Testis (tissue), 3 donors: ENCODE data around the gene SST. TPM values are rescaled to one million over a fixed set of nuclear protein-coding genes. Genes with fewer than 3 reads are reported as not detected.

Experiments used
- DNase-seq: peaks from one replicate; pipeline ENCODE4 v3.0.0-alpha.2; 2019
- H3K27ac ChIP-seq, 2 donors: fragments of 200-600 bp; sonication (generic); one replicate each; pipeline ENCODE4 v1.5.1; 2019
- H3K27me3 ChIP-seq: fragments of 200-600 bp; sonication (generic); one replicate; pipeline ENCODE4 v1.5.1; 2019
- H3K36me3 ChIP-seq: fragments of 200-600 bp; sonication (generic); one replicate; pipeline ENCODE4 v1.5.1; 2017; ENCODE audit warnings: low read depth; ENCODE audit errors: missing control alignments
- H3K4me1 ChIP-seq: fragments of 200-600 bp; sonication (generic); one replicate; pipeline ENCODE4 v1.5.1; 2019
- H3K4me3 ChIP-seq, 2 donors: fragments of 200-600 bp; sonication (generic); one replicate each; pipeline ENCODE4 v1.5.1; 2017 to 2019
- H3K9me3 ChIP-seq: fragments of 200-600 bp; sonication (generic); one replicate; pipeline ENCODE4 v1.5.1; 2017
- CTCF ChIP-seq, 3 experiments: fragments of 450-650 bp in 2 of 3; fragments of 200-600 bp in 1 of 3; sonication (generic) in 1 of 3; IDR thresholded peaks; one replicate each; pipeline ENCODE4 v1.5.1; 2016 to 2019; ENCODE audit warnings: antibody characterized with exemption in 3 of 3, mild to moderate bottlenecking in 2 of 3, moderate library complexity in 1 of 3
- POLR2A ChIP-seq: fragments of 450-650 bp; IDR thresholded peaks from one replicate; pipeline ENCODE4 v1.6.1; 2017; ENCODE audit warnings: antibody characterized with exemption, mild to moderate bottlenecking, moderate library complexity
- WGBS, 2 donors: methylation state at CpG; one replicate each; pipeline ENCODE4 v1.1.5; 2018; 5-methylcytosine and 5-hydroxymethylcytosine counted together
- intact Hi-C: fragments of 100-400 bp; cut with DNase I; formaldehyde crosslinking; loops from one replicate; pipeline ENCODE4 v1.15.1; 2023; ENCODE audit warnings: low total_unique reads
- polyA plus RNA-seq: library from polyadenylated mRNA; stranded (reverse); fragments of 350-450 nt; fragmentation: Illumina TruSeq; extraction: RNeasy Lipid Tissue Mini Kit (QIAGEN cat#74804); gene quantifications from one replicate; pipeline ENCODE4 v1.2.3, GENCODE V29; 2014; ENCODE audit warnings: low read depth, low replicate concordance; ENCODE audit not compliant: insufficient read depth
- total RNA-seq, 2 donors: library from RNA; depleted of rRNA; stranded (reverse); fragments of >200 nt; gene quantifications; one replicate each; pipeline ENCODE4 v1.2.3, GENCODE V29; 2016

The SST gene
- total and polyA plus RNA-seq, 3 donors from 2014 or later, result 0.84 TPM; not detected in 2

- intact Hi-C loops, result loop anchor here (10.0 kb wide), 1 partner anchor 355 kb away; no protein-coding TSS in a partner anchor
- WGBS, 2 donors, result 29 to 32% methylated on average over 7 of the region's 7 CpGs
These were observed 9.6 kb upstream of the SST start for GRCh38 chr3:187679638-187680396.

DNA sequence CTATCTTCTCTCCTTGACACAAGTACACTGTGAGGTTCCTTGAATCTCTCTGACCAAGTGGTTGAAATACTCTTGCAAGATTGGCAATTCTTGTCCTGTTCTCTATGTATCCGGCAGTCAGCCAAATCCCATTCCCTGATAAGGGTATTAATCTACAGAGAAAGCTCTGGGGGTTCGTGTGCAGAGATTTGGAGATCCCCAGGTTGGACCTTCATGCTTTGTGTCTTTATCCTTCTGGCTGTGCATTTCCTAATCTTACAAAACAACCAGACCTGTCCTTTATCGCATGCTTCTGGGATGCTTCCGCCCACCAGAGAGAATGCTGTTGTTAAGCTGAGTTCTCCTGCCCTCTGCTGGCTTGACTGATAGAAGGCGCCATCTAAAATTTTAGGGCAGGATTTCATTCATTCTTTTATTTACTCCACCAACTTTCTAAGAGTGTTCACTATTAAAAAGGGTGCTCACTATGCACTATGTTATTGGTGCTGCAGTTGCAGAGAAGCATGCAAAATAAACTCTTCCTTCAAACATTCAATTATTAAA is 8.6 kb upstream of the SST start:
- Histone ChIP-seq H3K9me3 (no peaks in the 10 kb centered on the region), H3K4me3 (no peak overlapping the region), H3K4me1 (no peaks in the 10 kb centered on the region), H3K36me3 (no peaks in the 10 kb centered on the region), H3K27ac (no peak overlapping the region), H3K27me3 (no peaks in the 10 kb centered on the region)
- peak; percentile 62 to 78 (median 77) for TF ChIP-seq CTCF (IDR thresholded peaks at IDR 0.05)
- no peak for TF ChIP-seq POLR2A
- peak; percentile 81 for DNase-seq
- 17 to 32% methylated on average over 5 of the region's 5 CpGs for WGBS, 2 donors
- intact Hi-C loops, result loop anchor here (10.0 kb wide), 1 partner anchor 354 kb away; no protein-coding TSS in a partner anchor

More at GRCh38 chr3:187679638-187680396, 9.6 kb upstream of the SST start:
- Histone ChIP-seq H3K27ac (no peak overlapping the region), H3K9me3 (no peaks in the 10 kb centered on the region), H3K4me1 (no peaks in the 10 kb centered on the region), H3K36me3 (no peaks in the 10 kb centered on the region), H3K4me3 (no peak overlapping the region), H3K27me3 (no peaks in the 10 kb centered on the region)
- peak; percentile 92 for DNase-seq
- TF ChIP-seq POLR2A, result no peak
- TF ChIP-seq CTCF (IDR thresholded peaks at IDR 0.05), result peak; percentile 89 to 94 (median 94)

- intact Hi-C loops, result loop anchor here (10.0 kb wide), 1 partner anchor 353 kb away; no protein-coding TSS in a partner anchor
- Histone ChIP-seq H3K27ac (no peak overlapping the region), H3K9me3 (no peaks in the 10 kb centered on the region), H3K4me1 (no peaks in the 10 kb centered on the region), H3K36me3 (no peaks in the 10 kb centered on the region), H3K4me3 (no peak overlapping the region), H3K27me3 (no peaks in the 10 kb centered on the region)
- WGBS, 2 donors, result 22 to 43% methylated on average over 1 of the region's 1 CpG
- TF ChIP-seq CTCF (IDR thresholded peaks at IDR 0.05) (no peak), POLR2A (no peak)
- DNase-seq, result no peak
These were observed 7.4 kb upstream of the SST start for GRCh38 chr3:187677604-187678003.

DNA sequence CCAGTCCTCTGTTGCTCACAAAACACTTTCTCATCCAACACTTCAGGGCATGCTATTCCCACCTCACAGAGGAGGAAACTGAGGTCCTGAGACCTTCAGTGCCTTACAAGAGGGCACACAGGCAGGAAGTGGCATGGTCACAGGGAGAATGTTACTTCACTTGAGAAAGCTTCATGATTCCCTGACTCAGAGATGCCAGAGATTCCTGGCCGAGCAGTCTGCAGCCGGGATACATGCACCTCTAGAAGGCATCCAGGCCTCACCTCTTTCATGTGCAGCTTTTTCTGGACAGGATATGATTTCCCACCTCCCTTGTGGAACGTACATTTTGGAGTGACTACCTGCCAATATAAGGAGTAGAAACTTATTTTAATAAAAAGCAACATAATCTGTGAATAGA is 2.8 kb upstream of the SST start:
- H3K4me1 ChIP-seq, result peaks cover 4% of the 10 kb centered on the region
- no peak for TF ChIP-seq CTCF (IDR thresholded peaks at IDR 0.05)
- no peak for TF ChIP-seq POLR2A
- H3K9me3 ChIP-seq, result no peaks in the 10 kb centered on the region
- H3K4me3 ChIP-seq, result no peak overlapping the region
- intact Hi-C loops, result loop anchor here (10.0 kb wide), 1 partner anchor 348 kb away; no protein-coding TSS in a partner anchor
- no peak for DNase-seq
- H3K27me3 ChIP-seq, result no peaks in the 10 kb centered on the region
- no peak overlapping the region for H3K27ac ChIP-seq
- no peaks in the 10 kb centered on the region for H3K36me3 ChIP-seq
- 78 to 87% methylated on average over 3 of the region's 3 CpGs for WGBS, 2 donors
